Thyroid gland (tissue), 4 donors: ENCODE data around the gene KIF2A.

Experiments
- CTCF ChIP-seq, 6 experiments: fragments of 200-600 bp in 3 of 6; fragments of 450-650 bp in 3 of 6; sonication (generic) in 3 of 6; IDR thresholded peaks; one replicate each; pipeline ENCODE4 v1.5.1; 2016 to 2019; ENCODE audit warnings: antibody characterized with exemption in 6 of 6, mild to moderate bottlenecking in 2 of 6, inconsistent platforms in 1 of 6, moderate library complexity in 1 of 6
- POLR2A ChIP-seq, 2 donors: fragments of 450-650 bp; IDR thresholded peaks; one replicate each; pipeline ENCODE4 v1.6.1; 2017; ENCODE audit warnings: antibody characterized with exemption in 2 of 2, mild to moderate bottlenecking in 2 of 2, moderate library complexity in 1 of 2

- TF ChIP-seq CTCF (IDR thresholded peaks at IDR 0.05), result no peak
- no peak for TF ChIP-seq POLR2A (IDR thresholded peaks at IDR 0.05)
Observed at GRCh38 chr5:62266573-62266972, 39.4 kb upstream of the KIF2A start.
